Hepatocyte (in vitro differentiated cells): ENCODE data around the gene ITSN1. TPM values are rescaled to one million over a fixed set of nuclear protein-coding genes. Genes with fewer than 3 reads are reported as not detected.

Source experiments
- DNase-seq: peaks from one replicate; pipeline ENCODE4 v3.0.0-alpha.2; 2016; ENCODE audit warnings: low spot score
- H2AFZ ChIP-seq: fragments of 200-600 bp; sonication (generic); 2 replicates; pipeline ENCODE4 v1.6.0; 2016; ENCODE audit warnings: antibody characterized with exemption, mild to moderate bottlenecking
- H3K27ac ChIP-seq: fragments of 200-600 bp; sonication (generic); 2 replicates; pipeline ENCODE4 v1.5.1; 2016; ENCODE audit warnings: mild to moderate bottlenecking
- H3K27me3 ChIP-seq: fragments of 200-600 bp; sonication (generic); 2 replicates; pipeline ENCODE4 v1.6.1; 2016
- H3K36me3 ChIP-seq: fragments of 200-600 bp; sonication (generic); replicated peaks from 2 replicates; pipeline ENCODE4 v1.5.1; 2016; ENCODE audit warnings: low read depth; ENCODE audit not compliant: insufficient read depth
- H3K4me1 ChIP-seq: fragments of 200-600 bp; sonication (generic); 2 replicates; pipeline ENCODE4 v1.5.1; 2016; ENCODE audit warnings: mild to moderate bottlenecking, moderate library complexity; ENCODE audit not compliant: insufficient read depth
- H3K4me2 ChIP-seq: fragments of 200-600 bp; sonication (generic); 2 replicates; pipeline ENCODE4 v1.6.0; 2016
- H3K4me3 ChIP-seq: fragments of 200-600 bp; sonication (generic); 2 replicates; pipeline ENCODE4 v1.5.1; 2016; ENCODE audit warnings: mild to moderate bottlenecking
- H3K79me2 ChIP-seq: fragments of 200-600 bp; sonication (generic); 2 replicates; pipeline ENCODE4 v1.6.0; 2017; ENCODE audit warnings: mild to moderate bottlenecking
- H3K9me2 ChIP-seq: fragments of 200-600 bp; sonication (generic); replicated peaks from 2 replicates; pipeline ENCODE4 v1.6.0; 2017; ENCODE audit warnings: mild to moderate bottlenecking; ENCODE audit not compliant: insufficient read depth
- H3K9me3 ChIP-seq: fragments of 200-600 bp; sonication (generic); 2 replicates; pipeline ENCODE4 v1.5.1; 2016; ENCODE audit warnings: low read depth, mild to moderate bottlenecking
- H4K20me1 ChIP-seq: fragments of 200-600 bp; sonication (generic); 2 replicates; pipeline ENCODE4 v1.6.0; 2016; ENCODE audit warnings: mild to moderate bottlenecking; ENCODE audit not compliant: insufficient read depth, poor library complexity, severe bottlenecking
- EZH2 ChIP-seq: fragments of 200-600 bp; sonication (generic); IDR thresholded peaks from 2 replicates; pipeline ENCODE4 v1.6.1; 2016; ENCODE audit warnings: antibody characterized with exemption, mild to moderate bottlenecking, borderline replicate concordance
- EZH2phosphoT487 ChIP-seq: fragments of 200-600 bp; sonication (generic); IDR thresholded peaks from one replicate; pipeline ENCODE4 v1.6.1; 2018; ENCODE audit warnings: antibody characterized with exemption, mild to moderate bottlenecking, low read depth, moderate library complexity; ENCODE audit not compliant: unreplicated experiment, severe bottlenecking
- WGBS: methylation state at CpG from one replicate; pipeline ENCODE4 v1.1.6; 2016; ENCODE audit warnings: low lambda C conversion rate; ENCODE audit errors: missing lambda C conversion rate; 5-methylcytosine and 5-hydroxymethylcytosine counted together
- polyA plus RNA-seq: library from polyadenylated mRNA; unstranded; fragments of >200 nt; fragmentation: Nextera tagmentation; extraction: Ambion mirVana; gene quantifications from 2 replicates; pipeline ENCODE4 v1.2.1, GENCODE V29; 2016
- total RNA-seq: library from RNA; depleted of rRNA; stranded (reverse); fragments of >200 nt; gene quantifications from 2 replicates; pipeline ENCODE4 v1.2.3, GENCODE V29; 2014
- TF ChIP-seq, protein P1 (sequence below): fragments of 200-600 bp; sonication (generic); IDR thresholded peaks from 2 replicates; pipeline ENCODE4 v1.5.1; 2016; ENCODE audit warnings: antibody characterized with exemption, mild to moderate bottlenecking; ENCODE audit not compliant: poor library complexity

ITSN1 gene
- total and polyA plus RNA-seq, 2 experiments from 2014 or later: 43.6 to 46.0 TPM

DNA sequence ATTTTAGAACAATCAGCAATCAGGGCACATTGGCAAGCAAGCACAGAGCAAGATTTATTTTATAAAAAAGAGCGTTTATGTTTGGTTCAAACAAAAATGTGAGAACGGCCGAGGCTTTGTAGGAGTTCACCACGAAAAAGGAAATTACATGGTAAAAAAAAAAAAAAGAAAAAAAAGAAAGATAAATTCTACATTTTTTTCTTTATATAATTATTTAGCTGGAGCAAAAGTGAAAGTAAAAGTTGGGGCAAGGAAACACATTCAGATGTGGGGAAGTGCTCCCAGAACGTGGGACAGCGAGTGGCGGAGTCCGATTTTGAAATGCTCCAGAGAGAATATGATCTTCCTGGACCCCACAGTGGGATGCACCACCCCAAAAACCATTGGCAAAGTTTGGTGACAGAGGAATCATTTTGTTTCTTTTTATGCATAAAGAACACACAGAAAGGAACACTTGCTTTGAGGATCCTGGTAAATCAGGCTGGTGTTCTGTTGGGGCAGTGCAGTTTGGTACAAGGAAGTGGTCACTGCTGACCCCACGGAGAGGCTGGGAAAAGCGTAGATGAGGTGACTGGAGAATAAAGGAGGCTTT, 289.6 kb downstream of the ITSN1 start:
- Histone ChIP-seq H3K4me3 (peak overlapping the region; percentile 72), H3K9me3 (no peaks in the 10 kb centered on the region), H4K20me1 (no peaks in the 10 kb centered on the region), H3K36me3 (no peaks in the 10 kb centered on the region), H3K27ac (peak overlapping the region; percentile 97), H3K9me2 (no peaks in the 10 kb centered on the region), H2AFZ (peak overlapping the region; percentile 96), H3K79me2 (peaks cover 31% of the 10 kb centered on the region), H3K27me3 (no peaks in the 10 kb centered on the region), H3K4me2 (peak overlapping the region; percentile 82), H3K4me1 (peaks cover 10% of the 10 kb centered on the region)
- DNase-seq: no peak
- WGBS: 78% methylated on average over 10 of the region's 10 CpGs
- no peak for TF ChIP-seq EZH2
- TF ChIP-seq, protein P1, sequence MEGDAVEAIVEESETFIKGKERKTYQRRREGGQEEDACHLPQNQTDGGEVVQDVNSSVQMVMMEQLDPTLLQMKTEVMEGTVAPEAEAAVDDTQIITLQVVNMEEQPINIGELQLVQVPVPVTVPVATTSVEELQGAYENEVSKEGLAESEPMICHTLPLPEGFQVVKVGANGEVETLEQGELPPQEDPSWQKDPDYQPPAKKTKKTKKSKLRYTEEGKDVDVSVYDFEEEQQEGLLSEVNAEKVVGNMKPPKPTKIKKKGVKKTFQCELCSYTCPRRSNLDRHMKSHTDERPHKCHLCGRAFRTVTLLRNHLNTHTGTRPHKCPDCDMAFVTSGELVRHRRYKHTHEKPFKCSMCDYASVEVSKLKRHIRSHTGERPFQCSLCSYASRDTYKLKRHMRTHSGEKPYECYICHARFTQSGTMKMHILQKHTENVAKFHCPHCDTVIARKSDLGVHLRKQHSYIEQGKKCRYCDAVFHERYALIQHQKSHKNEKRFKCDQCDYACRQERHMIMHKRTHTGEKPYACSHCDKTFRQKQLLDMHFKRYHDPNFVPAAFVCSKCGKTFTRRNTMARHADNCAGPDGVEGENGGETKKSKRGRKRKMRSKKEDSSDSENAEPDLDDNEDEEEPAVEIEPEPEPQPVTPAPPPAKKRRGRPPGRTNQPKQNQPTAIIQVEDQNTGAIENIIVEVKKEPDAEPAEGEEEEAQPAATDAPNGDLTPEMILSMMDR: no peak
- TF ChIP-seq EZH2phosphoT487: no peak

DNA sequence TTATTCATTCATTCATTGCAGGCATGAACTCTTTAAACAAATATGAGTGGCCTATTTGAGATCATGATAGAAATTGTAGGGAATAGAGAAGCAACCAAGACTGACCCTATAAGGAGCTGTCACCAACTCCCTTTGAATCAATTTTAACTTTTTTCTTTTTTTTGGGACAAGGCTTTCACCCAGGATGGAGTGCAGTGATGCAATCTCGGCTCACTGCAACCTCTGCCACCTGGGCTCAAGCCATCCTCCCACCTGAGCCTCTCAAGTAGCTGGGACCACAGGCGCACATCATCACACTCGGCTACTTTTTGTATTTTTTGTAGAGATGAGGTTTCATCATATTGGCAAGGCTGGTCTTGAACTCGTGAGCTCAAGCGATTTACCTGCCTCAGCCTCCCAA, 290.4 kb downstream of the ITSN1 start:
- TF ChIP-seq, protein P1: no peak
- TF ChIP-seq EZH2phosphoT487 (no peak), EZH2 (no peak)
- Histone ChIP-seq H3K36me3 (no peaks in the 10 kb centered on the region), H2AFZ (no peak overlapping the region), H3K27ac (no peak overlapping the region), H3K4me2 (peak overlapping the region; percentile 82), H3K9me3 (no peaks in the 10 kb centered on the region), H3K9me2 (no peaks in the 10 kb centered on the region), H3K27me3 (no peaks in the 10 kb centered on the region), H3K79me2 (peaks cover 31% of the 10 kb centered on the region), H4K20me1 (no peaks in the 10 kb centered on the region), H3K4me3 (peak overlapping the region; percentile 72), H3K4me1 (peaks cover 10% of the 10 kb centered on the region)
- DNase-seq: no peak
- 97% methylated on average over 5 of the region's 5 CpGs for WGBS

DNA sequence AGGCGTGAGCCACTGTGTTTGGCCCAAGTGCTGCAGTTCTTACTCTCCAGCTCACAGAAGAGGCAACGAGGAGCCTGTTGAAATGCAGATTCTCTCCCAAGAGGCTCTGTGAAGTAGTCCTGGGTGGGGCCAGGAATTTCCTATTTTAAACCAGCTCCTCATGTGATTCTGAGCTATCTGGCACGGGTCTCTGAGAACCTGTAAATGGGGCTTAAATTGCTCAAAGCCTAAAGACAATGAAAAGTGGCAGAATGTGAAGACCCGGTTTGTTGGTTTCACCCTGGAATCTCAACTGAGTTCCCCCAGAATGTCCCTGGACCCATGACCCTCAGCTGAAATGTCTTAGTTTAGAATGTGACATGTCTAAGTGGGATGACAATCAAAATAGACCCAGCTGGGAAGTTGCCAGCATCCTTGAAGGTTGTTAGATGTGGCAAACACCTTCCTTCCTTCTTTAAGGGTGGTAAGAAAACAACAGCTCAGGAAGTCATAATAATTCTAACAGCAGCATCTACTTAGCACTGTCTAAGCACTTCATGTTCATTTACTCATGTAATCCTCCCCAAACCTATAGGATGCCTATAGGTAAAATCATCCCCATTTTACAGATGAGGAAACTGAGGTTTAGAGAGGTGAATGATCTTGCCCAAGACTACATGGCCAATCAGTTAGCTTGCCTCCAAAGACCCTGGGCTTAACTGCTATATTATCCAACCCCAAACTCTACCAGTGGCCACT, 294.2 kb downstream of the ITSN1 start:
- Histone ChIP-seq H3K36me3 (no peaks in the 10 kb centered on the region), H3K4me3 (no peak overlapping the region), H3K79me2 (peaks cover 31% of the 10 kb centered on the region), H4K20me1 (no peaks in the 10 kb centered on the region), H3K9me3 (no peaks in the 10 kb centered on the region), H3K9me2 (no peaks in the 10 kb centered on the region), H3K4me1 (peaks cover 14% of the 10 kb centered on the region), H3K27ac (no peak overlapping the region), H3K27me3 (no peaks in the 10 kb centered on the region), H2AFZ (no peak overlapping the region), H3K4me2 (no peak overlapping the region)
- DNase-seq: no peak
- 80% methylated on average over 4 of the region's 4 CpGs for WGBS
- TF ChIP-seq, protein P1: no peak
- no peak for TF ChIP-seq EZH2
- TF ChIP-seq EZH2phosphoT487: no peak
